Measurements from ENCODE around the gene PAPPA. TPM values are rescaled to one million over a fixed set of nuclear protein-coding genes. Genes with fewer than 3 reads are reported as not detected.

The PAPPA gene
- polyA plus RNA-seq, 1 donor from 2014 or later: 0.41 TPM

- Histone ChIP-seq H4K20me1 (ENCODE audit: insufficient read depth) (no peaks in the 10 kb centered on the region), H3K4me2 (ENCODE audit: low read length) (no peak overlapping the region), H3K27me3 (ENCODE audit: insufficient read depth, low read depth, low read length) (peaks cover 16% of the 10 kb centered on the region)
Measured at GRCh38 chr9:116340270-116340669, 186.7 kb downstream of the PAPPA start.

DNA sequence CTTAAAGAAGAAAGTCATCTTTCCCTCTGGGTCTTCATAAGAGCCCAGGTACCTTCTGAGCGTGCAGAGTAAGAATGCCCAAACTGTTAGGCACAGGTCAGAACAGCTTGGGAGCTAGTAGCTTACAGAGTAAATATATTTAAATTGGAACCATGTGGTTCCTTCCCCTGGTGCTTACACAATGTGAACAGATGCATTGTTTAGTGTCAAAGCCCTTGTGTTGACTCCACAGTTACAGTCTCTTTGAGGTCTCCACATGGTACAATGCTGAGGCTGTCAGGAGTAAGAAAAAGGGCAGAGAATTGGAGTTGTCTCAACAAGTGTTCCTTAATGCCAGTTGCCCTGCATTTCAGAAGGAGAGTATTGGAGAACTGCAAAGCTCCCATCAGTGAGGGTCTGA, 188.5 kb downstream of the PAPPA start:
- no peaks in the 10 kb centered on the region for H4K20me1 ChIP-seq (ENCODE audit: insufficient read depth)
- no peaks in the 10 kb centered on the region for H3K9me3 ChIP-seq (ENCODE audit: low read length)
- no peak for TF ChIP-seq POLR2AphosphoS5 (IDR thresholded peaks at IDR 0.05)
- no peak for TF ChIP-seq TAF1 (IDR thresholded peaks at IDR 0.05; ENCODE audit: low read depth)
- no peak for TF ChIP-seq MXI1 (conservative IDR thresholded peaks at IDR 0.05; ENCODE audit: poor library complexity, severe bottlenecking)
- no peak for TF ChIP-seq EZH2 (IDR thresholded peaks at IDR 0.05; ENCODE audit: borderline replicate concordance, insufficient read depth, low read length, poor library complexity, severe bottlenecking)
- TF ChIP-seq RAD21 (conservative IDR thresholded peaks at IDR 0.05): no peak
- no peak for TF ChIP-seq EP300 (conservative IDR thresholded peaks at IDR 0.05; ENCODE audit: poor library complexity, severe bottlenecking)
- TF ChIP-seq, protein P1, sequence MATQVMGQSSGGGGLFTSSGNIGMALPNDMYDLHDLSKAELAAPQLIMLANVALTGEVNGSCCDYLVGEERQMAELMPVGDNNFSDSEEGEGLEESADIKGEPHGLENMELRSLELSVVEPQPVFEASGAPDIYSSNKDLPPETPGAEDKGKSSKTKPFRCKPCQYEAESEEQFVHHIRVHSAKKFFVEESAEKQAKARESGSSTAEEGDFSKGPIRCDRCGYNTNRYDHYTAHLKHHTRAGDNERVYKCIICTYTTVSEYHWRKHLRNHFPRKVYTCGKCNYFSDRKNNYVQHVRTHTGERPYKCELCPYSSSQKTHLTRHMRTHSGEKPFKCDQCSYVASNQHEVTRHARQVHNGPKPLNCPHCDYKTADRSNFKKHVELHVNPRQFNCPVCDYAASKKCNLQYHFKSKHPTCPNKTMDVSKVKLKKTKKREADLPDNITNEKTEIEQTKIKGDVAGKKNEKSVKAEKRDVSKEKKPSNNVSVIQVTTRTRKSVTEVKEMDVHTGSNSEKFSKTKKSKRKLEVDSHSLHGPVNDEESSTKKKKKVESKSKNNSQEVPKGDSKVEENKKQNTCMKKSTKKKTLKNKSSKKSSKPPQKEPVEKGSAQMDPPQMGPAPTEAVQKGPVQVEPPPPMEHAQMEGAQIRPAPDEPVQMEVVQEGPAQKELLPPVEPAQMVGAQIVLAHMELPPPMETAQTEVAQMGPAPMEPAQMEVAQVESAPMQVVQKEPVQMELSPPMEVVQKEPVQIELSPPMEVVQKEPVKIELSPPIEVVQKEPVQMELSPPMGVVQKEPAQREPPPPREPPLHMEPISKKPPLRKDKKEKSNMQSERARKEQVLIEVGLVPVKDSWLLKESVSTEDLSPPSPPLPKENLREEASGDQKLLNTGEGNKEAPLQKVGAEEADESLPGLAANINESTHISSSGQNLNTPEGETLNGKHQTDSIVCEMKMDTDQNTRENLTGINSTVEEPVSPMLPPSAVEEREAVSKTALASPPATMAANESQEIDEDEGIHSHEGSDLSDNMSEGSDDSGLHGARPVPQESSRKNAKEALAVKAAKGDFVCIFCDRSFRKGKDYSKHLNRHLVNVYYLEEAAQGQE (IDR thresholded peaks at IDR 0.05; ENCODE audit: borderline replicate concordance): no peak
- no peak for TF ChIP-seq CTCF (IDR thresholded peaks at IDR 0.05; ENCODE audit: poor library complexity, severe bottlenecking)
- TF ChIP-seq SMC3 (conservative IDR thresholded peaks at IDR 0.05; ENCODE audit: poor library complexity): no peak
- no peaks in the 10 kb centered on the region for H3K79me2 ChIP-seq (replicated peaks; ENCODE audit: insufficient read depth, low read length)
- no peak overlapping the region for H3K27ac ChIP-seq (ENCODE audit: low read length)
- no peak overlapping the region for H2AFZ ChIP-seq (ENCODE audit: low read depth, low read length)
- H3K36me3 ChIP-seq (ENCODE audit: insufficient read depth, low read length): no peaks in the 10 kb centered on the region
- no peak overlapping the region for H3K9ac ChIP-seq (ENCODE audit: low read length)
- no peaks in the 10 kb centered on the region for H3K9me2 ChIP-seq (ENCODE audit: insufficient read depth, low read length)
- no peaks in the 10 kb centered on the region for H3F3A ChIP-seq (ENCODE audit: insufficient read depth, low read length, poor library complexity, severe bottlenecking)
- H3K4me2 ChIP-seq (ENCODE audit: low read length): no peak overlapping the region
- peaks cover 16% of the 10 kb centered on the region for H3K27me3 ChIP-seq (ENCODE audit: insufficient read depth, low read depth, low read length)
- H3K4me3 ChIP-seq (ENCODE audit: low read length): no peak overlapping the region

More at GRCh38 chr9:116340270-116340669, 186.7 kb downstream of the PAPPA start:
- no peak overlapping the region for H3K27ac ChIP-seq (ENCODE audit: low read length)
- no peaks in the 10 kb centered on the region for H3K36me3 ChIP-seq (ENCODE audit: insufficient read depth, low read length)
- H3K9me3 ChIP-seq (ENCODE audit: low read length): no peaks in the 10 kb centered on the region
- H2AFZ ChIP-seq (ENCODE audit: low read depth, low read length): no peak overlapping the region
- TF ChIP-seq SMC3 (conservative IDR thresholded peaks at IDR 0.05; ENCODE audit: poor library complexity) (no peak), POLR2AphosphoS5 (IDR thresholded peaks at IDR 0.05) (no peak), CTCF (IDR thresholded peaks at IDR 0.05; ENCODE audit: poor library complexity, severe bottlenecking) (no peak), TAF1 (IDR thresholded peaks at IDR 0.05; ENCODE audit: low read depth) (no peak), EZH2 (IDR thresholded peaks at IDR 0.05; ENCODE audit: borderline replicate concordance, insufficient read depth, low read length, poor library complexity, severe bottlenecking) (no peak), MXI1 (conservative IDR thresholded peaks at IDR 0.05; ENCODE audit: poor library complexity, severe bottlenecking) (no peak), EP300 (conservative IDR thresholded peaks at IDR 0.05; ENCODE audit: poor library complexity, severe bottlenecking) (no peak), RAD21 (conservative IDR thresholded peaks at IDR 0.05) (no peak)
- TF ChIP-seq, protein P1 (IDR thresholded peaks at IDR 0.05; ENCODE audit: borderline replicate concordance): no peak
- no peaks in the 10 kb centered on the region for H3K79me2 ChIP-seq (replicated peaks; ENCODE audit: insufficient read depth, low read length)
- H3K9me2 ChIP-seq (ENCODE audit: insufficient read depth, low read length): no peaks in the 10 kb centered on the region
- no peak overlapping the region for H3K4me3 ChIP-seq (ENCODE audit: low read length)
- H3K9ac ChIP-seq (ENCODE audit: low read length): no peak overlapping the region
- H3F3A ChIP-seq (ENCODE audit: insufficient read depth, low read length, poor library complexity, severe bottlenecking): no peaks in the 10 kb centered on the region
